OCI-LY1 (cell line): ENCODE data around the gene ZNF521.

Experiments
- CTCF ChIP-seq: fragments of 200-600 bp; sonication (generic), shearing (Covaris generic); IDR thresholded peaks from 2 replicates; pipeline ENCODE4 v1.5.1; 2017; ENCODE audit warnings: mild to moderate bottlenecking, antibody characterized with exemption, low read length, moderate library complexity, mixed read lengths
- EZH2 ChIP-seq: fragments of 200-600 bp; sonication (generic), shearing (Covaris generic); IDR thresholded peaks from 2 replicates; pipeline ENCODE4 v1.8.0; 2017; ENCODE audit warnings: borderline replicate concordance, mixed run types, mild to moderate bottlenecking, antibody characterized with exemption, low read length, moderate library complexity, mixed read lengths

- TF ChIP-seq CTCF (no peak), EZH2 (no peak)
These were observed 100.9 kb downstream of the ZNF521 start for GRCh38 chr18:25251068-25251467.
